ENCODE data around the gene MARCHF4.
A peak's percentile ranks its signal among the peaks of the same experiment; 100 is the strongest.

Gene MARCHF4, protein sequence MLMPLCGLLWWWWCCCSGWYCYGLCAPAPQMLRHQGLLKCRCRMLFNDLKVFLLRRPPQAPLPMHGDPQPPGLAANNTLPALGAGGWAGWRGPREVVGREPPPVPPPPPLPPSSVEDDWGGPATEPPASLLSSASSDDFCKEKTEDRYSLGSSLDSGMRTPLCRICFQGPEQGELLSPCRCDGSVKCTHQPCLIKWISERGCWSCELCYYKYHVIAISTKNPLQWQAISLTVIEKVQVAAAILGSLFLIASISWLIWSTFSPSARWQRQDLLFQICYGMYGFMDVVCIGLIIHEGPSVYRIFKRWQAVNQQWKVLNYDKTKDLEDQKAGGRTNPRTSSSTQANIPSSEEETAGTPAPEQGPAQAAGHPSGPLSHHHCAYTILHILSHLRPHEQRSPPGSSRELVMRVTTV

GRCh38 chr2:216371721-216372702 is at the start of gene MARCHF4:
Gene MARCHF4, minus strand, starts transcription at chr2:216372483. Its CDS starts 2,223 bp downstream, at chr2:216370260.
- peak; percentile 70 to 79 for DNase-seq

DNA sequence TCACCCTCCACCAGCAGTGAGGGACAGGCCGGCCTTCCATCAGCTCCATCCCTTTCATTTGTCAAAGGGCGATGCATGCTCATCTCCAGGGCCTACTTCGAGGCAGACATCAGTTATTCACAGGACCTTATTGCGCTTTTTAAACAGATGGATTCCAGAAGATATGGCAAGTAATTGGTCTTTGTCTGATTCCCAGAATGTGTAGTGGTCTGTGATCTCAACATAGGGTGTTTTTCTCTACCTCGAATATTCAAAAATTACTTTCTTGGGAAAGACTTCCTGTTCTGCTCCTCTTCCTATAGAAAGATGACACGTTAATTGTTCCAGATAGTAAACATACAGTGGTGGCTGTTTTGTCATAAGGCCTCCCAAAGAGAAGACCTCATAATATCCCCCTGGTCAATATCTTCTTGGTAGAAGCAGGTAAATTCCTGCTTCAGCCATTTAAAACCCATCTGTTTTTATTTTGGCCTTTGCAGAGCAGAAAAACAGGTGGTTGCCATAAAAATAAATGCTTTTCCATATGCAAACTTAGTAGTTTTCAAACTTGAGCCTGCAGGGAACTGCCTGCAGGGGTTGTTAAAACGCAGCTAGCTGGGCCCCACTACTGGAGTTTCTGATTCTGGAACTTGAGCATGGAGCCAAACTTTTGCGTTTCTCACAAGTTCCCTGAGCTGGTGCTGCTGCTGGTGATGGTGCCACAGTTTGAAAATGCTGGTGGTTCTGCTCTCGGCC is 48.3 kb upstream of the MARCHF4 start:
- DNase-seq, result no peak

GRCh38 chr2:216418981-216419380 is 46.7 kb upstream of the MARCHF4 start:
- no peak for DNase-seq

GRCh38 chr2:216416571-216417307 is 44.5 kb upstream of the MARCHF4 start:
- no peak for DNase-seq

GRCh38 chr2:216415541-216415940 is 43.3 kb upstream of the MARCHF4 start:
- no peak for DNase-seq

DNA sequence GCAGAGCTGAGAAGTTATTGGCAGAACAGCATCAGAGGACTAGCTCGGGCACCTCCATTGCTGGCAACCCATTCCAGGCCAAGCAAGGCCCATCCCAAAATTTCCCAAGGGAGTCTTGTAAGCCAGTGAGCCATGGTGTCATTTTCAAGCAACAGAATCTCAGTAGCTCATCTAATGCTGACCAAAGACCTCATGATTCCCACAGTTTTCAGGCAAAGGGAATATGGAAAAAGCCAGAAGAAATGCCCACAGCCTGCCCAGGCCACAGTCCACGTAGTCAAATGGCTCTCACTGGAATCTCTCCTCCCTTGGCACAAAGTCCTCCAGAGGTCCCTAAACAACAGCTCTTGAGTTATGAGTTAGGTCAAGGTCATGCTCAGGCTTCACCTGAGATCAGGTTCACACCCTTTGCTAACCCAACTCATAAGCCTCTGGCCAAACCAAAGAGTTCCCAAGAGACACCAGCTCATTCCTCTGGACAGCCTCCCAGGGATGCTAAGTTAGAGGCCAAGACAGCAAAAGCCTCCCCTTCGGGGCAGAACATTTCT is 42.6 kb upstream of the MARCHF4 start:
- no peak for DNase-seq

GRCh38 chr2:216413882-216414281 is 41.6 kb upstream of the MARCHF4 start:
- DNase-seq, result no peak

GRCh38 chr2:216412022-216412999 is 40.0 kb upstream of the MARCHF4 start, which contains the start of gene SMARCAL1:
Gene SMARCAL1, plus strand, starts transcription at chr2:216412484. Its CDS starts 2,221 bp downstream, at chr2:216414705.
- peak; percentile 99 for DNase-seq

DNA sequence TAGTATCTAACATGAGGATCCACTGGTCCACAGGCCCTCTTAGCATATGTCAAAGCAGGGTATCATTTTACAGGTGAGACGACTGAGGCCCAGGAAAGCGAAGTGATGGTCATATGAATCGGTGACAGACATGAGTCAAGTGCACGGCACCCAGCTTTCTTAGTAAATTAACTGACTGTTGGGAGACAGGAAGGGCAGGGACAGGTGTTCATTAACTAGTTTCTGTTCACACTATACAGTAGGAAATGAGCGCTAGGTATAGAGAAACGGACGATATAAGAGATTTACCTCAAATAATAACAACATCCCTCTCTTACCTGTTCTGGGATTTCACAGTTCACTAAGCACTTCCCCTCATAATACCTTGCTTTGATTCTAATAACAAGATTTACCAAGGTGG is 38.3 kb upstream of the MARCHF4 start:
- DNase-seq, result no peak

GRCh38 chr2:216408426-216409290 is 36.4 kb upstream of the MARCHF4 start:
- DNase-seq, result no peak

- no peak for DNase-seq
Observed at GRCh38 chr2:216406826-216407225, 34.5 kb upstream of the MARCHF4 start.

- no peak for DNase-seq
Observed at GRCh38 chr2:216405588-216405987, 33.3 kb upstream of the MARCHF4 start.

- DNase-seq, result peak; percentile 51 to 63
Observed at GRCh38 chr2:216404010-216404618, 31.8 kb upstream of the MARCHF4 start.

DNA sequence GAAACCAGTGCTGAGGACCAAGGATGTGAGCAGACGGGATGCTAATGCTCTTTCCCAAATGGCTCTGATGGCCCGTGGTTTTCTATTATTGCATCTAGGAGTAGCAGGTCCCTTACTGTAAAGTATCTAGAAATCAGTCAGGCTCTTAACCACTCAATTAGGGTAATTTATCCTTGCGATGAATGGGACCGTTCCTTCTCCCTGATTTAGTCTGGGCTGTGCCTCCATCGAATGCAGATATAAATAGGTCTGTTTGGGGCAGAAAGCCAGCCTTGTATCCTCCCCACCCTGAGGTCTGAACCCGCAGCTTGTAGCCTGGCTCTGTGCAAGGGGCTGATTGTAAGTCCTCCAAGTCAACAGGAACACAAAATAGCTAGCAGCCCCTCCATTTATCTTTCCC is 30.5 kb upstream of the MARCHF4 start:
- DNase-seq, result no peak

GRCh38 chr2:216399621-216400020 is 27.3 kb upstream of the MARCHF4 start:
- no peak for DNase-seq

DNA sequence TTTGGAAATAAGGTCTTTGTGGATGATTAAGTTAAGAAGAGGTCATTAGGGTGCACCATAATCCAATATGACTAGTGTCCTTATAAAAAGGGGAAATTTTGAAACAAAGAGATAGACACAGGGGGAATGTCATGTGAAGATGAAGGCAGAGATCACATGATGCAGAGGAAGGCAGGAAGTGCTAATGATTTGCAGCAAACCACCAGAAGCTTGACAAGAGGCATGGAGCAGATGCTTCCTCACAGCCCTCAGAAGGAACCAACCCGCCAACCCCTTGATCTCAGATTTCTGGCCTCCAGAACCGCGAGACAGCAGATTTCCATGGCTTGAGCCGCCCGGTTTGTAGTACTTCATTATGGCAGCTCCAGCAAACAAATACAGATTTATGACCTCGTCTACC is 22.6 kb upstream of the MARCHF4 start:
- no peak for DNase-seq

DNA sequence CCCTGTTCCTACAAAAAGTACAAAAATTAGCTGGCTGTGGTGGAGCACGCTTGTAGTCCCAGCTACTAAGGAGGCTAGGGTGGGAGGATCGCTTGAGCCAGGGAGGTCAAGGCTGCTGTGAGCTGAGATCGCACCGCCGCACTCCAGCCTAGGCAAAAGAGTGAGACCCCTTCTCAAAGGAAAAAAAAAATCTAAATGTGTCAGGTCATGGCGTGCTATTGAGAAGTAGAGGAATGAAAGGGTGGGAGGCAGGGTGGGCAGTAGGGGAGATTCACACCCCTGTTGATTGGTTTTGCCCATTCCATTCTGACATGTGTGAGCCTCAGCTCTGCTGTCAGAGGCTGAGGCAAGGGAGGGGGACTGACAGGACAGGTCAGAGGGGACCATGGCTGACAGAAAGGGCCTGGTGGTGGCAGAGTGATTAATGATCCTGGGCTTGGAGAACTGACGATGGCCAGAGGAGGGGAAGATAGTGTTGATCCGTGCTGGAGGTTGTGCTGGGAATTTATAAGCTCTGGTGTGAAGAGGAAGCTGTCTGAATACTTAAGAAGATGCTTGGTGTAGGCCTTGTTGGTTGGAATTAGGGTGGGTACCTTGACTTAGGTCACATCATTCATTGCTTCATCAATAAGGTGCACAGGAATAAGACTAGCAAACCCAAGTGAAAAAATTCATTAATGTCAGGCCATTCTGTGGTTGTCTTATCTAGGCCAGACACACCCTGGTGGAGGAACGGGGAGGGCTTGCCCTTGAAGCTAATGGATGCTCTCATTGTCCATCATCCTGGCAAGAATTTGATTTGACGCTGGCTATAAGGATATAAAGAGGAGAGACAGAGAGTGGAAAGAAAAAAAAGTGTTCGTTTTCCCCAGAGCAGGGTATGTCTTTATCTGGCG is 20.9 kb upstream of the MARCHF4 start:
- no peak for DNase-seq

DNA sequence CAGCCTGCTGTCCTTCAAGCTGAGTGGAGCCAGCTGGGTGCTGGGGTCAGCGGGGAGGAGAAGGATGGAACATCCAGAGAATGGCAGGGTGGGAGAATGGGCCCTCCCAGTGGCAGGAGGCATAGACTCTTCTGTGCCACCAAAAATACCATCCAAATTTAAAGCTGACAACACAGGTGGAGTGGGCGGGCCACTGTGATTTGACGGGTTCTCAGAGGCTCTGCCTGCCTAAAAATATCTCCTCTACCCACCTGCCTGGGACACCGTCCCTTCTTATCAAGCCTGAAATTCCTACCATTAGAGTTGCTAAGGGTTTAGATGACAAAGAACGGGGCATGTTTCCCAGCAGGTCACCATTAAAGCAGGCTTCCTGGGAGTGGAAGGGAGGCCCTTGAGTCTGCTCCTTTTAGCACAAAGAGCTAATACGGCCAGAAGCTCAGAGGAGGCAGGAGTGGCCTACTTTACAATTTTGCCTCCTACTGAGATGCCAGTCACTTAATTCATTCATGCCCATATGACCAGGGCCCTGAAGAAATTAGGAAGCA is 19.8 kb upstream of the MARCHF4 start:
- no peak for DNase-seq

Measured in activated T-cell treated with anti-CD3 and anti-CD28 coated beads, Interleukin-2, amount 50 U/mL, for 48 hours (primary cell).